ENCODE data around the gene SCGB1D2.

The SCGB1D2 gene

DNA sequence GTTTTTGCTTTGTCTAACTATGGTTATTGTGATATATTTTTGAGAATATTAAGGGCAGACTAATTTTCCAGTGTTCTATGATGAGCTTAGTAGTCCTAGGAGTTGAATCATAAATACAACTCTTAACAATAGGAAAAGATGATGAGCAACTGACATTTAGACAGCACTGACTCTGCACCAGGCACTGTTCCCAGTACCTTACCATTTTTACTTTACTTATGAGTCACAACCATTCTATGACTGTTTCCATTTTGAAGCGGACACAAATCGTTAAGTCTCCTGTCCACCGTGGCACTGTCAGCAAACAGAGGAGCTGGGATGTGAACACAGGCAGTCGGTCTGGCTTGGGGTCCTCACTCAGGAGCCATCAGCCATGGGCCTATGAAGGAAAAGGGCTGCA is 24.5 kb downstream of the SCGB1D2 start:
- no peak overlapping the region for H3K27ac ChIP-seq
- no peaks in the 10 kb centered on the region for H3K9me3 ChIP-seq (ENCODE audit: severe bottlenecking)
- no peak overlapping the region for H3K4me3 ChIP-seq (ENCODE audit: low read depth, low read length)
- H3K36me3 ChIP-seq, result no peaks in the 10 kb centered on the region
- no peaks in the 10 kb centered on the region for H3K27me3 ChIP-seq (ENCODE audit: insufficient read depth, low read depth, severe bottlenecking)
- TF ChIP-seq, protein P1, sequence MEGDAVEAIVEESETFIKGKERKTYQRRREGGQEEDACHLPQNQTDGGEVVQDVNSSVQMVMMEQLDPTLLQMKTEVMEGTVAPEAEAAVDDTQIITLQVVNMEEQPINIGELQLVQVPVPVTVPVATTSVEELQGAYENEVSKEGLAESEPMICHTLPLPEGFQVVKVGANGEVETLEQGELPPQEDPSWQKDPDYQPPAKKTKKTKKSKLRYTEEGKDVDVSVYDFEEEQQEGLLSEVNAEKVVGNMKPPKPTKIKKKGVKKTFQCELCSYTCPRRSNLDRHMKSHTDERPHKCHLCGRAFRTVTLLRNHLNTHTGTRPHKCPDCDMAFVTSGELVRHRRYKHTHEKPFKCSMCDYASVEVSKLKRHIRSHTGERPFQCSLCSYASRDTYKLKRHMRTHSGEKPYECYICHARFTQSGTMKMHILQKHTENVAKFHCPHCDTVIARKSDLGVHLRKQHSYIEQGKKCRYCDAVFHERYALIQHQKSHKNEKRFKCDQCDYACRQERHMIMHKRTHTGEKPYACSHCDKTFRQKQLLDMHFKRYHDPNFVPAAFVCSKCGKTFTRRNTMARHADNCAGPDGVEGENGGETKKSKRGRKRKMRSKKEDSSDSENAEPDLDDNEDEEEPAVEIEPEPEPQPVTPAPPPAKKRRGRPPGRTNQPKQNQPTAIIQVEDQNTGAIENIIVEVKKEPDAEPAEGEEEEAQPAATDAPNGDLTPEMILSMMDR (IDR thresholded peaks at IDR 0.05; ENCODE audit: low read depth, low read length), result no peak
- no peak for DNase-seq

DNA sequence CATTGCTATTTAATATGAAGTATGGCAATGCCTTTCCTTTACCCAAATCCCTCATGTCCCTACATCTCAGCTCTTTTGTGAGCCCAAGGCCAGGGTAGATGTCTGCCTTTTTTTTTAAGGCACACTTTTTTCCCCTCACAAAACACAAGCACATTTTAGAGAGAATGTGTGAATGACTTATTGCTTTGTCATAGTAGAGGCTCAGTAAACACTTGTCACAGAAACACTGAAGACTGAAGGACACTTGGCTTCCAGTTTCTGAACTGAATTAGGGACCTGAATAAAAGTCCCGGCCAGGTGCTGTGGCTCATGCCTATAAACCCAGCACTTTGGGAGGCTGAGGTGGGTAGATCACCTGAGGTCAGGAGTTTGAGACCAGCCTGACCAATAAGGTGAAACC is 25.0 kb downstream of the SCGB1D2 start:
- Histone ChIP-seq H3K27ac (no peak overlapping the region), H3K27me3 (ENCODE audit: insufficient read depth, low read depth, severe bottlenecking) (no peaks in the 10 kb centered on the region), H3K4me3 (ENCODE audit: low read depth, low read length) (no peak overlapping the region), H3K9me3 (ENCODE audit: severe bottlenecking) (no peaks in the 10 kb centered on the region), H3K36me3 (no peaks in the 10 kb centered on the region)
- DNase-seq, result no peak
- TF ChIP-seq, protein P1 (IDR thresholded peaks at IDR 0.05; ENCODE audit: low read depth, low read length), result no peak

DNA sequence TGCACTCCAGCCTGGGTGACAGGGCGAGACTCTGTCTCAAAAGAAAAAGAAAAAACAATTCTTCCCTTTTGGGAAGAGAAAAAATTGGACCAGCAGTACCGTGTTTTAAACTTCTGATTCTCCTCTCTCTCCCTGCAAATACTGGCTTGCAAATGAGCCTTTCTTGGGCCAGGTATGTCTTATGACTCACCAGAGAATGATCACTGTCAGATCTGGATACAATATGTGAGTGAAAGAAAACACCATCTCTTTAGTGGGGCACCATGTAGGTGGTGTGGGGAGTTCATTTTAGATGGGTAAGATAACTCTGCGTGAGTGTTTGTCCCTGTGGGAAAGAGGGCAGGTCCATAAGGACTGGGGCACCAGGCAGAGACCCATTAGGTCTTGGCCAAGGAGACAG is 25.5 kb downstream of the SCGB1D2 start:
- TF ChIP-seq, protein P1 (IDR thresholded peaks at IDR 0.05; ENCODE audit: low read depth, low read length), result no peak
- no peak for DNase-seq
- Histone ChIP-seq H3K9me3 (ENCODE audit: severe bottlenecking) (no peaks in the 10 kb centered on the region), H3K36me3 (no peaks in the 10 kb centered on the region), H3K4me3 (ENCODE audit: low read depth, low read length) (no peak overlapping the region), H3K27me3 (ENCODE audit: insufficient read depth, low read depth, severe bottlenecking) (no peaks in the 10 kb centered on the region), H3K27ac (no peak overlapping the region)

DNA sequence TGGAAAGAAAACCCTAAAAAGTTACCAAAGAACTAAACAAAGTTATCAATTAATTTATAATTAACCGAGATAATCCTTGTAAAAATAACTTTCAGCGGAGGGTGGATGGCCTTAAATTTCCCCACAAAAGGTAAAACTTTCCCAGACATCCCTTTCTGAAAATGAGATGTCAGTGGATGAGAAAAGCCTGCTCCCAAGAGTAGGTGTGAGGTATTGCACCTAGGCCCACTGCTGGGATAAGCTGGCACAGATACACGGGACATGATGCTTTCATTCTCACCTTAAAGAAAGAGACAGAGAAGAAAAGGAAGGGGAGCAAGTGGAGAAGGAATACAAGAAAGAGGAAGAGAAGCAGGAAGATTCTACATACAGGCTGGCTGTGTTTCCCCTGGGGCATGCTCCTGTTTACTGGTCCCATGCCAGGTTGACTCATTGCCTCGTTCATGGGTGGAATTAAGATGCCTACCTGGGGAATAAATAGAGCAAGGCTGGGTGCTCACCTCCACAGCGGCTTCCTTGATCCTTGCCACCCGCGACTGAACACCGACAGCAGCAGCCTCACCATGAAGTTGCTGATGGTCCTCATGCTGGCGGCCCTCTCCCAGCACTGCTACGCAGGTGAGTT is 27.7 kb downstream of the SCGB1D2 start, which contains the start of gene SCGB2A2:
SCGB2A2 (plus strand) TSS at position 505 of the 625 bp plus-strand sequence; CDS start at position 564, 59 bp downstream.
- H3K27me3 ChIP-seq (ENCODE audit: insufficient read depth, low read depth, severe bottlenecking), result no peaks in the 10 kb centered on the region

DNA sequence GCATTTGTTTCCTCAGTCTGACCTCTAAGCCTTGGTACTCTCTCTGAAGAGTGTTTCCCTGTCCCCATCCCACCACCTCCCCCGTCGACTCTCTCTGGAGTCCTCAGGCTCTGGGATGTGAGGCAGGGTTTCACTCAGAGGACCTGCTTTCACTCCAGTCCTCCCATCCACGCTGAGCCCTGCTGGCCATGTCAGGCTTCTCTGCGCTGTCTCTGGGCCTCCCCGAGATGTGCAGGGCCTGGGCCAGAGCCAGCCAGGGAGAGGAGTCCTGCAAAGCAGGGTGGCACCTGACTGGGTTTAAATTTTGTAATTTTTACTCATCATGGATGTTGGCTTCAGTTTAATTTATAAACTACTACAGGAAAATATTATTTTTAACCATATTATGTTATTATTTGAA is 31.2 kb downstream of the SCGB1D2 start:
- TF ChIP-seq, protein P1 (IDR thresholded peaks at IDR 0.05; ENCODE audit: low read depth, low read length), result no peak
- DNase-seq, result no peak
- no peaks in the 10 kb centered on the region for H3K9me3 ChIP-seq (ENCODE audit: severe bottlenecking)

More for the DNA sequence above, 27.7 kb downstream of the SCGB1D2 start, which contains the start of gene SCGB2A2:
- H3K27ac ChIP-seq, result no peak within 1 kb of the TSS
- TF ChIP-seq, protein P1 (IDR thresholded peaks at IDR 0.05; ENCODE audit: low read depth, low read length), result peak; percentile 52; the same call in 1 of the 2 replicates
- no peaks in the 10 kb centered on the region for H3K36me3 ChIP-seq
- no peak within 1 kb of the TSS for H3K4me3 ChIP-seq (ENCODE audit: low read depth, low read length)
- no peak for DNase-seq
- H3K9me3 ChIP-seq (ENCODE audit: severe bottlenecking), result no peaks in the 10 kb centered on the region

More for the DNA sequence above, 31.2 kb downstream of the SCGB1D2 start:
- no peaks in the 10 kb centered on the region for H3K27me3 ChIP-seq (ENCODE audit: insufficient read depth, low read depth, severe bottlenecking)
- H3K36me3 ChIP-seq, result no peaks in the 10 kb centered on the region
- H3K27ac ChIP-seq, result no peak overlapping the region
- no peak overlapping the region for H3K4me3 ChIP-seq (ENCODE audit: low read depth, low read length)
